Left lung (tissue), 10 donors: Measurements from ENCODE around the gene FUT8. TPM values are rescaled to one million over a fixed set of nuclear protein-coding genes. Genes with fewer than 3 reads are reported as not detected.

ENCODE experiments used
- ATAC-seq: fragments of 200-7000 bp; cut with Tn5 transposase; one replicate; pipeline ENCODE4 v1.9.1; 2020; ENCODE audit warnings: moderate library complexity
- DNase-seq, 4 donors: peaks; one replicate each; pipeline ENCODE4 v3.0.0-alpha.2; 2013 to 2020
- H3K27ac ChIP-seq, 2 donors: fragments of 200-600 bp; sonication (generic) in 1 of 2; one replicate each; pipeline versions ENCODE4 v1.5.0 to v1.8.0; 2020 to 2021
- H3K27me3 ChIP-seq, 2 donors: fragments of 200-600 bp; sonication (generic) in 1 of 2; one replicate each; pipeline versions ENCODE4 v1.5.0 to v1.8.0; 2020 to 2021
- H3K36me3 ChIP-seq, 2 donors: fragments of 200-600 bp; sonication (generic) in 1 of 2; one replicate each; pipeline versions ENCODE4 v1.5.0 to v1.8.0; 2020 to 2021
- H3K4me1 ChIP-seq, 2 donors: fragments of 200-600 bp; one replicate each; pipeline ENCODE4 v1.8.0; 2021
- H3K4me3 ChIP-seq, 2 donors: fragments of 200-600 bp; sonication (generic) in 1 of 2; one replicate each; pipeline versions ENCODE4 v1.5.0 to v1.8.0; 2020 to 2021; ENCODE audit warnings: mild to moderate bottlenecking in 1 of 2
- H3K9me3 ChIP-seq, 2 donors: fragments of 200-600 bp; sonication (generic) in 1 of 2; one replicate each; pipeline versions ENCODE4 v1.5.0 to v1.8.0; 2020 to 2021
- CTCF ChIP-seq, 2 donors: fragments of 200-600 bp; sonication (generic) in 1 of 2; IDR thresholded peaks; one replicate each; pipeline versions ENCODE4 v1.5.0 to v1.8.0; 2021; ENCODE audit warnings: antibody characterized with exemption in 2 of 2
- intact Hi-C, 2 donors: fragments of 100-400 bp; cut with DNase I; formaldehyde crosslinking; loops; one replicate each; pipeline versions ENCODE4 v1.11.2 to v1.14.2; 2022
- polyA plus RNA-seq, 6 donors: library from polyadenylated mRNA; unstranded; fragments of 120-200 nt; gene quantifications; one replicate each; pipeline ENCODE4 v1.2.1, GENCODE V29; 2013; ENCODE audit not compliant: insufficient read length in 6 of 6
- total RNA-seq, 2 donors: library from RNA; stranded (reverse); fragmentation: NEBNext Ultra II Directional; extraction: Animal tissue kit (Norgen Biotek cat#: 25700); gene quantifications; one replicate each; pipeline ENCODE4 v1.2.1, GENCODE V29; 2021
- donor health status: DM: no; HTN: yes; CAD: no.
- donor health status: DM: no; HTN: no; CAD: no.

Gene FUT8
- total and polyA plus RNA-seq, 8 donors = 28.7 to 41.1 (median 33.9) TPM

GRCh38 chr14:65439117-65439516, 26.6 kb downstream of the FUT8 start:
- no peak for TF ChIP-seq CTCF (IDR thresholded peaks at IDR 0.05)
- H3K9me3 ChIP-seq = no peaks in the 10 kb centered on the region
- intact Hi-C loops = no loop called here
- ATAC-seq (no peak), DNase-seq (no peak)
- no peaks in the 10 kb centered on the region for H3K4me1 ChIP-seq
- no peak overlapping the region for H3K27ac ChIP-seq
- no peaks in the 10 kb centered on the region for H3K36me3 ChIP-seq
- no peaks in the 10 kb centered on the region for H3K27me3 ChIP-seq
- no peak overlapping the region for H3K4me3 ChIP-seq

- DNase-seq = no peak
- intact Hi-C loops = no loop called here
- TF ChIP-seq CTCF (IDR thresholded peaks at IDR 0.05) = no peak
- Histone ChIP-seq H3K36me3 (no peaks in the 10 kb centered on the region), H3K27me3 (no peaks in the 10 kb centered on the region), H3K4me3 (no peak overlapping the region), H3K27ac (no peak overlapping the region), H3K9me3 (no peaks in the 10 kb centered on the region), H3K4me1 (no peaks in the 10 kb centered on the region)
- no peak for ATAC-seq
Observed at GRCh38 chr14:65440230-65440629, 27.7 kb downstream of the FUT8 start.

- intact Hi-C loops = no loop called here
- TF ChIP-seq CTCF (IDR thresholded peaks at IDR 0.05) = no peak
- Histone ChIP-seq H3K36me3 (no peaks in the 10 kb centered on the region), H3K4me3 (no peak overlapping the region), H3K27ac (no peak overlapping the region), H3K4me1 (no peaks in the 10 kb centered on the region), H3K27me3 (no peaks in the 10 kb centered on the region), H3K9me3 (no peaks in the 10 kb centered on the region)
- DNase-seq = no peak
- ATAC-seq = no peak
Observed at GRCh38 chr14:65444230-65444629, 31.7 kb downstream of the FUT8 start.

GRCh38 chr14:65446159-65446558, 33.6 kb downstream of the FUT8 start:
- Histone ChIP-seq H3K4me1 (no peaks in the 10 kb centered on the region), H3K4me3 (no peak overlapping the region), H3K27me3 (no peaks in the 10 kb centered on the region), H3K9me3 (no peaks in the 10 kb centered on the region), H3K36me3 (no peaks in the 10 kb centered on the region), H3K27ac (no peak overlapping the region)
- TF ChIP-seq CTCF (IDR thresholded peaks at IDR 0.05) = no peak
- DNase-seq (peak in 1 of 4 donors; percentile 8), ATAC-seq (no peak)
- intact Hi-C loops = no loop called here

- intact Hi-C loops = no loop called here
- H3K27me3 ChIP-seq = no peaks in the 10 kb centered on the region
- no peak overlapping the region for H3K4me3 ChIP-seq
- peaks cover 0 to 6% of the 10 kb centered on the region in 2 donors for H3K9me3 ChIP-seq
- DNase-seq = no peak
- H3K36me3 ChIP-seq = no peaks in the 10 kb centered on the region
- no peak for TF ChIP-seq CTCF (IDR thresholded peaks at IDR 0.05)
- no peak overlapping the region for H3K27ac ChIP-seq
- ATAC-seq = no peak
- no peaks in the 10 kb centered on the region for H3K4me1 ChIP-seq
Observed at GRCh38 chr14:65449647-65450046, 37.1 kb downstream of the FUT8 start.
